ENCODE measurements around the gene ZNF526.

DNA sequence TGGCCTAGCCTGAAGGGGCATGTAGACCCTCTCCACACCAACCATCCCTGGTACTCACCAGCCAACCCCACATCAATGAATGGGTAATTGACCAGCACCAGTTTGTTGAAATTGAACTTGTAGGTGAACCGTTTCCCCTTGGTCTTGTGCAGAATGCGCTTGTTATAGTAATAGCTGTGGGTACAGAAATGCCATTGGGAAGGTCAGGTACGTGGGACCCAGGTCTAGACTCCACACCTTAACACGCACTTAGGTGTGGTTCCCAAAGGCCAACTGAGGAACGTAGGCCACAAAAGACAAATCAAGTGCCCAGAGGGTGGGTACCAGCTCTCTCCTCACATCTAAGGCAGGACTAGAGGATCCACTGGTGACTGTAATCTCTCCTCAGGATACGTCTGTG lies 29.7 kb downstream of the ZNF526 start:
- TF ChIP-seq POLR2AphosphoS5 (IDR thresholded peaks at IDR 0.05; ENCODE audit: insufficient read depth in 1 of 2, low read depth in 1 of 2) (no peak), POLR2A (IDR thresholded peaks at IDR 0.05) (no peak)

Data from vagina (tissue), 2 donors.